Activated naive CD4-positive, alpha-beta T cell treated with anti-CD3 and anti-CD28 coated beads for 36 hours (primary cell): ENCODE data around the gene RPUSD3. TPM values are rescaled to one million over a fixed set of nuclear protein-coding genes. Genes with fewer than 3 reads are reported as not detected.

Experiments
- CTCF ChIA-PET: fragments of 350-600 bp; sonication (Branson Sonifier 250); formaldehyde crosslinking; loops from one replicate; lab custom pipeline; 2021; ENCODE audit warnings: antibody characterized with exemption; lab: Charles Lee
- DNase-seq: peaks from one replicate; pipeline ENCODE4 v3.0.0-alpha.2; 2020
- H3K27ac Mint-ChIP-seq: one replicate; pipeline ENCODE4 v1.8.0; 2021; ENCODE audit warnings: mild to moderate bottlenecking, mixed read lengths
- H3K27me3 Mint-ChIP-seq: one replicate; pipeline ENCODE4 v1.8.0; 2021; ENCODE audit warnings: low read depth, mixed read lengths
- H3K36me3 Mint-ChIP-seq: one replicate; pipeline ENCODE4 v1.8.0; 2021; ENCODE audit warnings: low read depth, mixed read lengths
- H3K4me1 Mint-ChIP-seq: one replicate; pipeline ENCODE4 v1.8.0; 2021; ENCODE audit warnings: low read depth, mixed read lengths
- H3K4me3 Mint-ChIP-seq: one replicate; pipeline ENCODE4 v1.8.0; 2021; ENCODE audit warnings: mild to moderate bottlenecking, moderate library complexity, mixed read lengths
- H3K9me3 Mint-ChIP-seq: one replicate; pipeline ENCODE4 v1.8.0; 2021; ENCODE audit warnings: mixed read lengths
- intact Hi-C: fragments of 100-400 bp; cut with micrococcal nuclease; formaldehyde crosslinking; loops from one replicate; pipeline ENCODE4 v1.15.1; 2023
- total RNA-seq, 2 experiments: library from RNA; stranded (reverse); gene quantifications; one replicate each; pipeline ENCODE4 v1.2.3, GENCODE V29; 2021

RPUSD3 gene
- total RNA-seq, 2 experiments from 2014 or later, result 82.0 to 83.7 TPM

DNA sequence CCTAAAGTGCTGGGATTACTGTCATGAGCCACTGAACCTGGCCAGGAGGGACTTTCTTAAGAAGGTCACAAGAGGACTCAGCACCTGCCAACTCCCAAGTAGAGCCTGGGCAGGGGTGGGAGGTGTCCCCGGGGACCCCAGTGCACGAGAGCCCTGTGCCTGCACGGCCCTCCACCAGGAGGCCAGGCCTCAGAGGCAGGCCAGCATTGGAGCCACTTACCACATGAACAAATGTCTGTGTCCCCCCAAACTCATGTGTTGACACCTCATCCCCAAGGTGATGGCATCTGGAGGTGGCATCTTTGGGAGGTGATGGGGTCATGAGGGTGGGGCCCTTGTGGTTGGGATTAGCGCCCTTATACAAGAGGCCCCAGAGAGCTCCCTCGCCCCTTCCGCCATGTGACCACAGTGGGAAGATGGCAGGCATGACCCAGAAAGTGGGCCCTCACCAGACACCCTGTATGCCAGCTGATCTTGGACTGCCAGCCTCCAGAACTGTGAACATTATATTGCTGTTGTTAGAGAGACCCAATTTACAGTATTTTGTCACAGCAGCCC is 3.2 kb upstream of the RPUSD3 start:
- H3K4me1 Mint-ChIP-seq, result peaks cover 24% of the 10 kb centered on the region
- H3K27me3 Mint-ChIP-seq, result peaks cover 2% of the 10 kb centered on the region
- intact Hi-C loops, result no loop called here
- CTCF ChIA-PET, result interaction anchor here (1.0 to 1.2 kb wide), 2 partner anchors 85 to 120 kb away, joined by 4 read pairs; no protein-coding TSS in a partner anchor
- peaks cover 6% of the 10 kb centered on the region for H3K36me3 Mint-ChIP-seq
- H3K4me3 Mint-ChIP-seq, result no peak overlapping the region
- no peak for DNase-seq
- H3K27ac Mint-ChIP-seq, result no peak overlapping the region
- no peaks in the 10 kb centered on the region for H3K9me3 Mint-ChIP-seq

DNA sequence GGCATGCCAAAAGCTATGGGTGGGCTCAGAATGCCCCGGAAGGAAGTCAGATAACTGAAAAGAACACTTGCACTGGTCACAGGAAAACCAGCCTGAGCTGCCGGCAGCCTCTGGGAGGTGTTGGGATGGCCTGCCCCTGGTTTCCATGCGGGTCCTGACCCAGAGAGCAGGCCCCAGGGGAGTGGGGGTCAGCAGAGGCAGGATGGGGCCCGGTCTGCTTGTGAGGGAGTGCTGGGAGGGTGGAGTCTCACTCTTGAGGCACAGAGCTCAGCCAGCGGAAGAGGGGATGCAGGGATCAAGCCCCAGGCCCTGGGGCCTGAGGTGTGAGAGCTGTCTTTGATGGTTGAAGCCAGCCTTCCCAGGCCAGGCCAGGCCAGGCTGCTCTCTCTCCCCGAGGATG is 2.4 kb upstream of the RPUSD3 start:
- H3K4me1 Mint-ChIP-seq, result peaks cover 28% of the 10 kb centered on the region
- intact Hi-C loops, result no loop called here

DNA sequence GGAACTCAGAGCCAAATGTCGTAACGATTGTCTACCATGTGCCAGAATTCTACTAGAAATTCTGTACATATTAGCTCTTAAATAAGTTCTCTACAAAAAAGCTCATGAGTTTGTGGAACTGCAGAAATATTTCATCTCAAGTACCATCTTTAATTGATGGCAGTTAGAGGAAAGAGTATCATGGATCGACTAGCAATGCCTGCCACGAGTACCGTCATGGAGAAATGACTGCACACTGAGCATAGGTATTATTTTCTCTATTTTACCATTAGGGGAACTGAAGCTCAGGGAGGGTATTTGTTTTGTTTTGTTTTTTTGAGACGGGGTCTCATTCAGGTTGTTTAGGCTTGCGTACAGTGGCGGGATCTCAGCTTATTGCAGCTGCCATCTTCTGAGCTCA is 2.8 kb downstream of the RPUSD3 start:
- H3K27ac Mint-ChIP-seq, result no peak overlapping the region
- peaks cover 27% of the 10 kb centered on the region for H3K4me1 Mint-ChIP-seq
- CTCF ChIA-PET, result interaction anchor here (0.6 to 1.5 kb wide), 3 partner anchors 61 to 115 kb away, joined by 3 to 4 read pairs (median 4); no protein-coding TSS in a partner anchor
- DNase-seq, result no peak
- H3K9me3 Mint-ChIP-seq, result no peaks in the 10 kb centered on the region
- H3K36me3 Mint-ChIP-seq, result peaks cover 37% of the 10 kb centered on the region
- no peaks in the 10 kb centered on the region for H3K27me3 Mint-ChIP-seq
- no peak overlapping the region for H3K4me3 Mint-ChIP-seq
- intact Hi-C loops, result loop anchor here (5.0 kb wide), 2 partner anchors 186 to 481 kb away; partner anchors contain the start of genes FANCD2 and SEC13

More for the DNA sequence above, 2.4 kb upstream of the RPUSD3 start:
- Mint-ChIP-seq H3K36me3 (peaks cover 13% of the 10 kb centered on the region), H3K27me3 (no peaks in the 10 kb centered on the region), H3K27ac (no peak overlapping the region), H3K4me3 (no peak overlapping the region), H3K9me3 (no peaks in the 10 kb centered on the region)
- DNase-seq, result no peak
- CTCF ChIA-PET, result interaction anchor here (1.0 to 1.5 kb wide), 3 partner anchors 85 to 119 kb away, joined by 4 to 5 read pairs (median 4); no protein-coding TSS in a partner anchor

DNA sequence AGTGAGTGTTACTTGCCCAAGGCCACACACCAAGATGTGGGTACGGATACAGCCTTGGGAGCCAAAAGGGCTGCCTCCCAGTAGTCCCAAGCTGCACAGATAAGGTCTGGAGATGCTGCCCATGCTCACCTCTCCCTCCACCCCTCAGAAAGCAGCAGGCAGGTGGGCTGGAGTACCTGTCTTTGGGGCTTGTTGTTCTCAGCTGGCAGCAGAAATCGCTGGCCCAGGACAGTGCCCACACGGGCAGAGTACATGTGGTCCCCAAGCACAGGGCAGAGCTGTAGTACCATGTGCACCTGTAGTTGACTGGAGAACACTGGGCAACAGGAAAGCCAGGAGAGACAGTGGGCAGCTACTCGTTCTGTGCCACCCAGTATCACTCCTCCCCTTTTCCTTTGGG is 5.0 kb downstream of the RPUSD3 start:
- H3K4me3 Mint-ChIP-seq, result no peak overlapping the region
- CTCF ChIA-PET, result interaction anchor here (0.6 to 0.7 kb wide), 3 partner anchors 11 to 420 kb away, joined by 3 to 5 read pairs (median 4); no protein-coding TSS in a partner anchor
- H3K4me1 Mint-ChIP-seq, result peaks cover 18% of the 10 kb centered on the region
- DNase-seq, result no peak
- peak overlapping the region; percentile 39 for H3K27ac Mint-ChIP-seq
- peaks cover 44% of the 10 kb centered on the region for H3K36me3 Mint-ChIP-seq
- H3K9me3 Mint-ChIP-seq, result no peaks in the 10 kb centered on the region
- intact Hi-C loops, result no loop called here
- no peaks in the 10 kb centered on the region for H3K27me3 Mint-ChIP-seq

DNA sequence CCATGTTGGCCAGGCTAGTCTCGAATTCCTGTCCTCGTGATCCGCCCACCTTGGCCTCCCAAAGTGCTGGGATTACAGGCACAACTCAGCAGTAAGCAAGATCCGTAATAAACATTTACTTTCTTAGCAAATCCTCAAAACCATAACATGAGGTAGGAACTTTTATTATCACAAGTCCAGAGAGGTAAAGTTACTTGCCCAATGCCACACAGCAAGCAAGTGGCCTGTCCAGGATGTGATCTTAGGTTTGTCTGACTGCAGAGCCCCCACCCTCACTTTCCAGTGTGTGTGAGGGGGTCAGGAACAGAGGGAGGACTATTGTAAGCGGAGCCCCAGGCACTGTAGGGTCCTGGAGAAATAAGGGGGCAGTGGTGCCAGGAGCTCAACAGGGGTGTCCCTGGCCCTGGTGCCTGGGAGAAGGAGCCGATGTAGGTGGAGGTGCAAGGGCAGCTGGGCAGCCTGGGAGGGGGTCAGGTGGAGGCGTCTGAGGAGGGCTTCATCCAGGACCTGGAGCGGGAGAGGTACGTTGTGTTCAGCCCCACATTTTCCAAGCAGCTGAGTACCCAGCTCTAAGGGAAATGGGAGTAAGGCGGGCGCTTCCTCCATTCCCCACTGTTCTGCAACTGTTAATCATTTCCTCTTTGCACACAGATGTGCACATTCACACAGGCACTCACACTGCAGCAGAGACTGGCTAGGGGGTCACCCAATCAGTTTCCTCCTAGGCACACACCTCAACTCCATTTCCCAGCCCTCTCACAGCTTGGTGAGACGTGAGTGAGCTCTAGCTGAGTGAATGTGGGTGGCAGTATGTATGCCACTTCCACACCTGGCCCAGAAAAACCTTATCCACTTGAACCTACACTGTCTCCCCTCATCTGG is 5.9 kb downstream of the RPUSD3 start:
- CTCF ChIA-PET, result interaction anchor here (0.6 to 0.7 kb wide), 2 partner anchors 57 to 91 kb away, joined by 3 to 5 read pairs; no protein-coding TSS in a partner anchor
- no peak for DNase-seq
- Mint-ChIP-seq H3K36me3 (peaks cover 42% of the 10 kb centered on the region), H3K4me3 (no peak overlapping the region), H3K27ac (peak overlapping the region; percentile 39), H3K27me3 (no peaks in the 10 kb centered on the region), H3K4me1 (peaks cover 13% of the 10 kb centered on the region), H3K9me3 (no peaks in the 10 kb centered on the region)
- intact Hi-C loops, result no loop called here

DNA sequence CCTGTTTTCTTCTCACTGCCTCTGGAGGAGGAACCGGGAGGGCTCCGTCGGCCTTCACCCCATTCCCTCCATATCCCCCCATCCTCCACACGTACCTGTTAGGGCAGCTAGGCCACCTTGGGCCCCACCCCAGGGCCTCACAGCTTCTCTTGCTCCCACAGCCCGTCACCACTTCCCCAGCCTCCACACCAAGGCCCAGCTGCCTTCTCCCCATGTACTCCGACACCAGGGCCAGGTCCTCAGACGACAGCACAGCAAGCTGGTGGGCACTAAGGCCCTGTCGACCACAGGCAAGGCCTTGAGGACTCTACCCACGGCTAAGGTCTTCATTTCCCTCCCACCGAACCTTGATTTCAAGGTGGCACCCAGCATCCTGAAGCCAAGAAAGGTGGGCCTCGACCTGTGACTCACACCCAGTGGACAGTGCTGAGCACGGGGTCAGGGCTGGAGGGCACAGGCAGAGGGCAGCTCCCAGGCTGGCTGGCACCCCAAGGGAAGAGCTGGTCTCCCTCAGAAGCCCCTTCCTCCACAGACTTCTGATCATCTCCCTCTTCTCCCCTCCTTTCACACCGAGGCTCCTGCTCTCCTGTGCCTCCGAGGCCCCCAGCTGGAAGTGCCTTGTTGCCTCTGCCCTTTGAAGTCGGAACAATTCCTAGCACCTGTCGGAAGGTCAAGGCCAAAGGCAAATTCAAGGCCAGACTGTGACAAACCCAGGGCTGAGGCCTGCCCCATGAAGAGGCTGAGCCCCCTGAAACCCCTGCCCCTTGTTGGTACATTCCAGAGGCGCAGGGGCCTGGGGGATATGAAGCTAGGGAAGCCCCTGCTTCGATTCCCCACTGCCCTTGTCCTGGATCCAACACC is 9.1 kb downstream of the RPUSD3 start:
- Mint-ChIP-seq H3K9me3 (no peaks in the 10 kb centered on the region), H3K27me3 (no peaks in the 10 kb centered on the region), H3K27ac (no peak overlapping the region), H3K4me1 (peaks cover 7% of the 10 kb centered on the region), H3K4me3 (no peak overlapping the region), H3K36me3 (peaks cover 31% of the 10 kb centered on the region)
- intact Hi-C loops, result no loop called here
- CTCF ChIA-PET, result interaction anchor here (1.1 kb wide), 1 partner anchor 9 kb away, joined by 3 read pairs; the partner anchor contains the start of gene RPUSD3
- DNase-seq, result no peak

DNA sequence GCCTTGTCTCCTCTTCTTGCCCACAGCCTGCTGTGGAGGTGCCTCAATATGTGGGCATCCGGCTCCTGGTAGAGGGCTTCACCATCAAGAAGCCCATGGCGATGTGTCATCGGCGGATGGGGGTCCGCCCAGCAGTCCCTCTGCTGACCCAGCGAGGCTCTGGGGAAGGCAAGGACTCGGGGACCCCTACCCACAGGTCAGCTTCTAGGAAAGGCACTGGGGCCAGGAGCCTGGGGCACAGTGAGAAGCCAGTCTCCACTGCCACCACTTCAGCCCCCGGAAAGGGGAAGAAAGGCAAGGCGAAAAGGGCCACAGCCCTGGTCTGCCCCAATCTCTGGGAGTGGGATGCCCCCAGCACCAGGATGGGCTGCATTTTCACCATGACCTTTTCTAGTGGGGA is 10.7 kb downstream of the RPUSD3 start:
- H3K36me3 Mint-ChIP-seq, result peaks cover 30% of the 10 kb centered on the region

DNA sequence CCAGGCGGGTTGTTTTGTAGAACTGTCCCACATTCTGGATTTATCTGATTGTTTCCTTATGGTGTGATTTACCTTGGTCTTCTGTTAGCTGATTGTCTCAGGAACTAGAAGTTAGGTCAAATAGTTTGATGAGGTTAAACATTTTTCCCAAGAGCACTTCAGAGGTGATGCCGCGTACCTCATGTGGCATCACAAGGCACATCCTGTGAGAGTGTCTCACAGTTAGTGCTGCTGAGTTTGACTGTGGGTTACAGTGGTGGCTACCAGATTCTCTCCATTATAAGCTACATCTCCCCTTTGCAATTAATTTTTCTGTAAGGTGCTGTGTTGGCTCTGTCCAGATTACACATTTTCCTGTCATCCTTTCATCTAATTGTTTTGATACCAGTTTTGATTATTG is 12.6 kb downstream of the RPUSD3 start:
- Mint-ChIP-seq H3K36me3 (peaks cover 23% of the 10 kb centered on the region), H3K4me3 (no peak overlapping the region), H3K9me3 (no peaks in the 10 kb centered on the region), H3K27me3 (no peaks in the 10 kb centered on the region), H3K27ac (no peak overlapping the region), H3K4me1 (peaks cover 9% of the 10 kb centered on the region)
- no peak for DNase-seq
- intact Hi-C loops, result no loop called here
- CTCF ChIA-PET, result interaction anchor here (0.6 to 1.2 kb wide), 4 partner anchors 12 to 312 kb away, joined by 3 read pairs; partner anchors contain the start of gene RPUSD3

More for the DNA sequence above, 10.7 kb downstream of the RPUSD3 start:
- H3K27ac Mint-ChIP-seq, result no peak overlapping the region
- no peaks in the 10 kb centered on the region for H3K9me3 Mint-ChIP-seq
- peaks cover 7% of the 10 kb centered on the region for H3K4me1 Mint-ChIP-seq
- intact Hi-C loops, result no loop called here
- no peaks in the 10 kb centered on the region for H3K27me3 Mint-ChIP-seq
- no peak overlapping the region for H3K4me3 Mint-ChIP-seq
- CTCF ChIA-PET, result no interaction called here
- DNase-seq, result no peak

DNA sequence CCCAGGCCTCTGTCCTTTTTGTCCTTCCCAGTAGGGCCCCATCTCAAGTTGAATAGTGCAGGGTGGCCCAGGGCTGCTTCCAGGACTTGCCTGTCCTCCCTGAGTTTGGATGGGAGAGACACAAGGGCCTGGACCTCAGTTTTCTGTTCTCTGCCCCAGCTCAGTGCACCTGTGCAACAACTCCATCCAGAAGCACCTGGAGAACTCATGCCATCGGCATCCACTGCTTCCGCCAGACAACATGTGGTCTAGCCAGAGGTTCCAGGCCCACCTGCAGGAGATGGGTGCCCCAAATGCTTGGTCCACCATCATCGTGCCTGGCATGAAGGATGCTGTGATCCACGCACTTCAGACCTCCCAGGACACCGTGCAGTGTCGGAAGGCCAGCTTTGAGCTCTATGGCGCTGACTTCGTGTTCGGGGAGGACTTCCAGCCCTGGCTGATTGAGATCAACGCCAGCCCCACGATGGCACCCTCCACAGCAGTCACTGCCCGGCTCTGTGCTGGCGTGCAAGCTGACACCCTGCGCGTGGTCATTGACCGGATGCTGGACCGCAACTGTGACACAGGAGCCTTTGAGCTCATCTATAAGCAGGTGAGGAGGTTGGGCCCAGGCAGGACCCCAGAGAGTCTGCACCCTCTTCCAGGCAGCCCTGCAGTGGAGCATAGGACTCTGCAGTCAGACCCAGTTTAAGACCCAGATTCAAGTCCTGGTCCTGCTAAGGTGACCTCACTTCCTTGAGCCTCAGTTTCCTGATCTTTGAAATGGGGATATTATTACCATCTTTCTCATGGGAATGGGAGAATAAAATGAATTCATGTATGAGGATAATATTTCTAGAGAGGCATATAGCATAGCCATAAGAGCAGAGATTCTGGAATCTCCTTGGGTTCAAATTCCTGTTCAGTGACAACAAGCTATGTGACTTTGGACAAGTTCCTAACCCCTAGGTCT is 14.7 kb downstream of the RPUSD3 start:
- no peak for DNase-seq
- no peaks in the 10 kb centered on the region for H3K9me3 Mint-ChIP-seq
- H3K27ac Mint-ChIP-seq, result no peak overlapping the region
- peaks cover 9% of the 10 kb centered on the region for H3K4me1 Mint-ChIP-seq
- H3K36me3 Mint-ChIP-seq, result peaks cover 15% of the 10 kb centered on the region
- no peak overlapping the region for H3K4me3 Mint-ChIP-seq
- no peaks in the 10 kb centered on the region for H3K27me3 Mint-ChIP-seq
- CTCF ChIA-PET, result no interaction called here
- intact Hi-C loops, result no loop called here

DNA sequence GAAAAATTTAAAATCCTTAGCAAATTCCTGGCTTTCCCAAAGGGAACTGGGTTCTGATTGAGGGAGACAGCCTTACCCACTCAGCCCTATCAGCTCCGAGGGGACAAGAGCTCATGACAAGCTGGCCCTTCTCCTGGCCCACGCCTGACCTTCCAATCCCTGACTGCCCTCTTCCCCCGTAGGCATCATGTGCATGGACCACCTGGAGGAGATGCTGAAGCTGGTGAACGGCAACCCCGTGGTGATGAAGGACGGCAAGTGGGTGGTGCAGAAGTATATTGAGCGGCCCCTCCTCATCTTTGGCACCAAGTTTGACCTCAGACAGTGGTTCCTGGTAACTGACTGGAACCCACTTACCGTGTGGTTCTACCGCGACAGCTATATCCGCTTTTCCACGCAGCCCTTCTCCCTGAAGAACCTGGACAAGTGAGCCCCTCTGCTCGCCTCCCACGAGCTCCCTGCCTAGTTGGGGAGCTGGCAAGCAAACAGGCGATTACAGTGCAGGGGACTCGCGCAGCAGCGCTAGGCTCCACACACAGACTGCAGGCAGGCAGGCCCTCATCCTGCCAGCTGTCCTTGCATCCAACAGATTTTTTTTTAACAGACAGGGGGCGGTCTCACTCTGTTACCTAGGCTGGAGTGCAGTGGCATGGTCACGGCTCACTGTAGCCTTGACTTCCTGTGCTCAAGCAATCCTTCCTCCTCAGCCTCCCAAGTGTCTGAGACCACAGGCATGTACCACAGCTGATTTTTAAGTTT is 16.8 kb downstream of the RPUSD3 start:
- Mint-ChIP-seq H3K4me3 (no peak overlapping the region), H3K27me3 (no peaks in the 10 kb centered on the region), H3K4me1 (peaks cover 9% of the 10 kb centered on the region), H3K36me3 (peaks cover 14% of the 10 kb centered on the region), H3K27ac (no peak overlapping the region), H3K9me3 (no peaks in the 10 kb centered on the region)
- CTCF ChIA-PET, result interaction anchor here (0.8 to 1.4 kb wide), 5 partner anchors 19 to 105 kb away, joined by 3 to 6 read pairs (median 4); partner anchors contain the start of gene CIDEC
- intact Hi-C loops, result no loop called here
- peak; percentile 48 for DNase-seq
